NAMALWA (cell line): Measurements from ENCODE around the gene CLEC16A.

Experiments
- DNase-seq: peaks from one replicate; pipeline ENCODE4 v3.0.0-alpha.2; 2015; ENCODE audit warnings: low spot score

CLEC16A gene

DNA sequence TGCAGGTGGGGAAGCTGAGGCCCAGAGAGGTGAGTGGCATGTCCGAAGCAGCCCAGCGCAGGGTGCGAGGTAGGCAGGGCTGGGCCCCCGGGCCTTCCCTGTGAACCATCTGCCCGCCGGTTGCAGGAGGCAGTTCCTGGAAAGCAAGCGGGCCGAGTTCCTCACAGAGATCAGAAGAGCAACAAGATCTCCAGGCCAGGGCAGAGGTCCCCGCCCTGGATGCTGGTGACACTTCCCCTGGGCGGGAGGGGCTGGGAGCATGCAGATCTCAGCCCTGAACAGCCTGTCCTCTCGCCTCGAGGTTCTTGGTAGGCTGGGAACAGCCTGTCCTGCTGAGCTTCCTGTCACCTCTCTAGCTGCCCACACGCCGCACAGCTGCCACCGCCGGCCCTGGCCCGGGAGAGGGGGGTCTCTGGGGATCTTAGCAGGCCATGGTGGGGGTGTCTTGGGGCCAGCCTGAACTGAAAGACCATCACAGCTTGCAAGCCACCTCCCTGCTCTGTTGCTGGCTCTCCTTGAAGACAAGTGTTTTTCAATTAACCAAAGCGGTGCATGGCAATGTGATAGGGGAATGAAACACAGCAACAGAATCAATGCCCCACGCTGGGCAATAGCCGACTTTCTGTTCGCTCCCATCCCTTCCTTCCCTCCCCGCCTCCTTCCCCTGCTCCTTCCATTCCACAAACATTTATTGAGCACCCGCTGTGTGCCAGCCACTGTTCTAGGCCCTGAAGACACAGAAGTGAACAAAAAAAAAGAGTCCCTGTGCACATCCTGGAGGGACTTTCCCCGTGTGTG lies 279.9 kb downstream of the CLEC16A start:
- peak; percentile 70 for DNase-seq

DNA sequence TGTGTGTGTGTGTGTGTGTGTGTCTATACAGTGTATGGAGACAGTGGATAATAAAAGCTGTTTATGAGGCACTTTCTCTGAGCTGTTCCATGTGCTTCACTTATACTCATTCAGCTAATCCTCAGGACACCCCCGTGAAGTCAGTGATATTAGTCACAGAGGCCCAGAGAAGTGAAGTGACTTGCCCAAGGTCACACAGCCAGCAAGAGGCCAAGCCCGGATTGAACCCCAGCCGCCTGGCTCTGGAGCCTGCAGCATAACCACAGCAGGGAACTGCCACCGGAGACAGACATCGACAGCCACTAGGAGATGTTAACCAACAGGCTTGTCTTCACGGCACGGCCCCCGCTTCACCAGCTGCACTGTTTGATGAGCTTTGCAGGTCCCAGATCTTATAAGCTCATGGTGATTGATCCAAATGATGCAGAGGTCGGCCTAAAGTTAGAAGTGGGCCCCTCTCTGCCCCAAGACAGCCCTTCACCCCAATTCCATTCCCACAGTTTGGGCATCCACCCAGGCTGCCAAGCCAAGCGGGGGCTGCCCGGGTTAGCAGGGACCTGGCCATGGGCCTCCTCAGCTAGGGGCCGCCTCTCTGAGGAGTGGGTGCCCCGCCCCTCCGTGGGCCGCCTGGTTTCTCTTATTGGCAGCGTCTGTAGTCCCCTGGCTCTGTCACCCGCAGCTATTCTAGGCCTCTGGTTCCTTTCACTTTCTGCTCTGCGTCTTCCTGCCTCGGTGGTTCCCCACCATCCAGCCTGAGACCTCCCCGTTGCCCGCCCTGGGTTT lies 280.7 kb downstream of the CLEC16A start:
- peak; percentile 91 for DNase-seq

DNA sequence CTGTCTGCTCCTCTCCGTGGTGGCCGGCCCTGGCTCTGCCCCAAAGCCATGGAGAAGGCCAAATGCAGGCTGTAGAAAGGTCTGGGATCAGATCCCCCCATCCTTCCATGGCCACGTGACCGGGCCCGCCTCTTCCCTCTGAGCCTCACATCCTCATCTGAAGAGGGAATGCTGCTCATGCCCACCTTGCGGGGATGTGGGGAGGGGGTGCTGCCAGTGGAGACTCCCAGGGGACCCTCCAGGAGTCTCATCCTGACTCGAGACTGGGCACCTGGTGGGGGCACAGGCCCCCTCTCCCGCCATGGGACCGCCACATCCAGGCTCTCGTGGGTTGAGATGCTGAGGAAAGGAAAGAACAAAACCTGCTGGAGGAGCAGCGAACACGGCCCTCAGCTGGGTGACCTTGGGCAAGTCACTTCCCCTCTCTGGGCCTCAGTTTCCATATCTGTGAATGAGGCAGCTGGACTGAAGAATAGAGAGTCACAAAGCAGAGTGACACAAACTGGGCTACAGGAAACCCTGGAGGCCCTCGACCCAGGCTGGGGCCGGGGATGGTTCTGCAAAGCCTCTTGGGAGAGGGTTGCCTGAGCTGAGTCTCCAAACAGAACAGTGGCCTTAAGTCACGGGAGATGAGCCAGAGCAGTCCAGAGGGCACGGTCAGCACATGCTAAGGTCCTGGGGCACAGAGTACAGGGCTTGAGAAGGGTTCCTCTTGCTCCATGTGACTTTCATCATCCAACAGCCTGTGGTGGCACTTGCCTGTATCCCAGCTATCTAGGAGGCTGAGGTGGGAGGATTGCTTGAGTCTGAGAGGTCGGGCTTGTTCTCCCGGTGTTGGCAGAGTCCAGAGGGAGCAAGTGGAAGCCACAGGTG lies 281.5 kb downstream of the CLEC16A start:
- no peak for DNase-seq

DNA sequence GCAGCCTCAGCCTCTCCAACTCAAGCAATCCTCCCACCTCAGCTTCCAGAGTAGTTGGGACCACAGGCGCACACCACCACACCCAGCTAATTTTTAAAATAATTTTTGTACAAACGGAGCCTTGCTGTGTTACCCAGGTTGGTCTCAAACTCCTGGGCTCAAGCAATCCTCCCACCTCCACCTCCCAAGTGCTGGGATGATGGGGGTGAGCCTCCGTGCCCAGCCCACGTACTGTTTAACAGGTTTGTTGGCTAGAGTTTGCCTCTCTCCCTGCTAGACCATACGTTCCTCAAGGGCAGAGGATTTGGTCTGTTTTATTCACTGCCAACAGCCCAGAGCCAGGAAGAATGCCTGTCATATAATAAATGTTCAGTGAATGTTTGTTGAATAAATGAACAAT lies 285.1 kb downstream of the CLEC16A start:
- no peak for DNase-seq

DNA sequence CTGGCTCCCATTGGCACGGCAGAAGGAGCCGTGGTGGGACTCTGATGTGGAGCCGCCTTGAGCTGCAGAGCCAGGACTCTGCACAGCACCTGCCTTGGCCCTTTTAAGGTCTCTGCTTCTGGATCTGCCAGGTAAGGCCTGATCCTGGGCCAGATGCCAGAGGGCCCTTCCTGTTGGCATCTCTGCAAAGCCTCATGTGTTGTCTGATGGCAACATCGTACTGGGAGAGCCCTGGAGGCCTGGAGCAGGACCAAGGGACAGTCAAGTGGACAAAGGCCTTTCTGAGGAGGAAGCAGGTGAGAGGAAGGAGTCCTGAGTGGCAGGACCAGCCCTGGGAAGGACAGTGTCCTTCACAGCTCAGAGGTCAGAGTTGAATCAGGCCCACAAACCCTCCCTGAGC lies 285.5 kb downstream of the CLEC16A start:
- no peak for DNase-seq

DNA sequence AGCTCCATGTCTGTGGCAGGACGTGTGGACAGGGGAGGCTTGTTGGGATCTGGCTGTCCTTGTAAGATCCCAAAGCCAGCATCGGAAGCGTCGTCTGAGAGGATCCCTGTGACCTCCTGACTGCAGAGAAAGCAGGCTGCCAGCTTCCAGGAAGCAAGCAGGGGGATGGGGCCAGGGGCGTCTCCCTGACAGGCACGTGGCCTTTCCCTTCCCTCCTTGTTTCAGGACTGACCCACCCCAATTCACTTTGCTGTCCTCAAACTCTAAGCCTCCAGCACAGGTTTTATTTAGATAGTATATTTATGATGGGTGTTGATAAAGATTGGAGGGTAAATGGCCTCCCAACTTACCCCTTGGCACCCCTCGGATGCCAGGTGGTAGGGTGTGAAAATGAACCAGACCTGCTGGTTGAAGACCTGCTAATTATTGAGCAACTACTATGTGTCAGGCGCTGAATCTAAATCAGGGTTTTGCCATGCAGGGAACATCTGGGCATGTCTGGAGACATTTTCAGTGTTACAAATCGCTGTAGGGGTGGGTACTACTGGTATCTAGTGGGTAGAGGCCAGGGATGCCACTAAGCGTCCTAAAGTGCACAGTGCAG lies 287.1 kb downstream of the CLEC16A start:
- no peak for DNase-seq
